ENCODE measurements around the gene TIAM2.

- TF ChIP-seq POLR2AphosphoS5 (IDR thresholded peaks at IDR 0.05; ENCODE audit: low read depth) (no peak), JUNB (IDR thresholded peaks at IDR 0.05; ENCODE audit: unreplicated experiment) (no peak), CREB1 (CRISPR knock-in tag; IDR thresholded peaks at IDR 0.05; ENCODE audit: low read depth) (no peak), EZH2 (IDR thresholded peaks at IDR 0.05; ENCODE audit: low read depth, unreplicated experiment) (no peak), REST (IDR thresholded peaks at IDR 0.05; ENCODE audit: unreplicated experiment) (no peak), ETS1 (IDR thresholded peaks at IDR 0.05) (no peak), EZH2phosphoT487 (IDR thresholded peaks at IDR 0.05; ENCODE audit: unreplicated experiment) (no peak)
- TF ChIP-seq, protein P1, sequence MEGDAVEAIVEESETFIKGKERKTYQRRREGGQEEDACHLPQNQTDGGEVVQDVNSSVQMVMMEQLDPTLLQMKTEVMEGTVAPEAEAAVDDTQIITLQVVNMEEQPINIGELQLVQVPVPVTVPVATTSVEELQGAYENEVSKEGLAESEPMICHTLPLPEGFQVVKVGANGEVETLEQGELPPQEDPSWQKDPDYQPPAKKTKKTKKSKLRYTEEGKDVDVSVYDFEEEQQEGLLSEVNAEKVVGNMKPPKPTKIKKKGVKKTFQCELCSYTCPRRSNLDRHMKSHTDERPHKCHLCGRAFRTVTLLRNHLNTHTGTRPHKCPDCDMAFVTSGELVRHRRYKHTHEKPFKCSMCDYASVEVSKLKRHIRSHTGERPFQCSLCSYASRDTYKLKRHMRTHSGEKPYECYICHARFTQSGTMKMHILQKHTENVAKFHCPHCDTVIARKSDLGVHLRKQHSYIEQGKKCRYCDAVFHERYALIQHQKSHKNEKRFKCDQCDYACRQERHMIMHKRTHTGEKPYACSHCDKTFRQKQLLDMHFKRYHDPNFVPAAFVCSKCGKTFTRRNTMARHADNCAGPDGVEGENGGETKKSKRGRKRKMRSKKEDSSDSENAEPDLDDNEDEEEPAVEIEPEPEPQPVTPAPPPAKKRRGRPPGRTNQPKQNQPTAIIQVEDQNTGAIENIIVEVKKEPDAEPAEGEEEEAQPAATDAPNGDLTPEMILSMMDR (conservative IDR thresholded peaks at IDR 0.05; ENCODE audit: low read depth in 2 of 2): no peak
These were observed 96.6 kb downstream of the TIAM2 start for GRCh38 chr6:155091756-155092155.
